ENCODE results near the gene IMPA2.
A peak's percentile ranks its signal among the peaks of the same experiment; 100 is the strongest.
"Not testable (repeated sequence)": the region's sequence is repeated elsewhere in the genome, so short reads cannot be mapped to it uniquely, and the experiment has no call there.

IMPA2 gene

DNA sequence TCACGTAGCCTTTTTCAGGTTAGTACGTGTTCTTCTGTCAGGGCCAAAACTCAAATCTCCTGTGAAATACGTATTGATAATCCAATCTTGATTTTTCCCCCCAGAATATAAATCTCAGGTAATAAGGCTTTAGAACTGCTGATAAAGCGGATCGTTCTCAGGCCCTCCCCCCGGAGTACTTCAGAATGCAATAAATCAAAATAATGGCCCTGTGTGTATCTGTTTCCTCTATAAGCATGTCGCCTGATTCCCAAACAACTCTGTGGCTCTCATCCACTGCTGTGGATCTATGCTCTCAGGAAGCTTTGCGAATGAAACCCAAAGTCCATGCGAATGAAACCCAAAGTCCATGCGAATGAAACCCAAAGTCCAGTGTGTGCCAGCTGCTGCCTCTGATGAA is 49.4 kb downstream of the IMPA2 start:
- no peak for DNase-seq (ENCODE audit: low spot score)

DNA sequence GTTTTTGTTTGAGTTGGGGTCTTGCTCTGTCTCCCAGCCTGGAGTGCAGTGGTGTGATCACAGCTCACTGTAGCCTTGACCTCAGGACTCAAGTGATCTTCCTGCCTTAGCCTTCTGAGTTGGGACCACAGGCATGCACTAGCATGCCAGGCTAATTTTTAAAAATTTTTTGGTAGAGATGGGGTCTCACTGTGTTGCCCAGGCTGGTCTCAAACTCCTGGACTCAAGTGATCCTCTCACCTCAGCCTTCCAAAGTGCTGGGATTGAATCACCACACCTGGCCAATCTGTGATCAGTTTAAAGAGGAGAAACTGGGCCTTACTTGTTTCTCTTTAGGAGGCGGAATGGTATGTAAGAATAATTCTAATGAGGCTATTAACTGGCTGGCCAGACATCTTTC is 49.9 kb downstream of the IMPA2 start:
- DNase-seq (ENCODE audit: low spot score), result no peak

DNA sequence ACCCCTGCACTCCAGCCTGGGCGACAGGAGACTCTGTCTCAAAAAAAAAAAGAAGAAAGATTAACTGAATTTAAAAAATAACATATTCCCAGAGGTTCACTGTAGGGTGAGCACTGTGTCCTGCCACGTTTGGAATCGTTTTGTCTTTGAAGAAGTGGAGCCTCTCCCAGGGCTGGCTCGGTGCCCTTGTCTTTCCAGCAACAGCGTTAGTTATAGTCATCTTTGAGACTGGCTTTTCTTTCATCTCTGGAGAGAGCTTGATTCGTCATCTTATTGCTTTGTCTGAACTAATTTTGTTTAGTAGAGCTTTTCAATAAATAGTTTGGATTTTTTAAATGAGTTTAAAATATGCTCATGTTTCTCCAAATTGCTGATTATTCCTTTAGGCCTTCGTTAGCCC is 50.5 kb downstream of the IMPA2 start:
- DNase-seq (ENCODE audit: low spot score), result peak; percentile 82

DNA sequence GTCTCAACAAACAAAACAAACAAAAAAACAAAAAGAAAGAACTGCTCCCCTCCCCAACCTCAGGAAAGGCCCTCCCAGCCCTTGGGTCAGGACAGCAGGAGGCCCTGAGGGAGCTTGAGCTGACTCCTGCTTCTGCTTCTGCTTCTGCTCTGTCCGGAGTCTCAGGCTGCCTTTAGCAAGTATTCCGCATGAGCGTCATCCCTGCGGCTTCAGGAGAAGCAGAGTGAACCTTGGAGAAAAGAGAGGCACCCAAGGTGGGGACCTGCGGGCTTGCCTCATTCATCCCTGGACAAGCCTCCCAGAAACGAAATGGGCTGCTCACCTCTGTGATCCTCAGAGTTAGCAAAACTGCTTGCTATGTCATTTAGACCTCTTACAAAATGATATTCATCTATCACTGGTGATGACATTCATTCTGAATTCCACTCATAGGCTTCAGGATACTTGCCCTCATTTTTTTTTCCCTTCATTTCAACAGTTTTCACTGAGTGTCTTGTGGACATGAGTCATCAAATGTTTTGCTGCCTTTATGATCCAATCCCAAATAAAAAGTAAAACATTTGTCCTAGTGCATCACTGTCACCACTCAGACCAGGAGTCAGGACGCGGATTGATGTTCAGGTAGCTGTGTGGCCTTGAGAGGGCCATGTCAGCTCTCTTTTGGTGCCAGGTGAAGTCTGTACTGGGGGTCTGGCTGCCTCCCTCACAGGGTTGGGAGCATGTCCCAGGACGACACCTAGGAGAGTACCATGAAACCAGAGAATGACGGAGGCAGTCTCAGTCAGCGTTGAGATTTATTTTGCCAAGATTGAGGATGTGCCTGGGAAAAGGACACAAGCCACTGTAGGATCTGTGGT is 51.7 kb downstream of the IMPA2 start:
- DNase-seq (ENCODE audit: low spot score), result peak; percentile 64

DNA sequence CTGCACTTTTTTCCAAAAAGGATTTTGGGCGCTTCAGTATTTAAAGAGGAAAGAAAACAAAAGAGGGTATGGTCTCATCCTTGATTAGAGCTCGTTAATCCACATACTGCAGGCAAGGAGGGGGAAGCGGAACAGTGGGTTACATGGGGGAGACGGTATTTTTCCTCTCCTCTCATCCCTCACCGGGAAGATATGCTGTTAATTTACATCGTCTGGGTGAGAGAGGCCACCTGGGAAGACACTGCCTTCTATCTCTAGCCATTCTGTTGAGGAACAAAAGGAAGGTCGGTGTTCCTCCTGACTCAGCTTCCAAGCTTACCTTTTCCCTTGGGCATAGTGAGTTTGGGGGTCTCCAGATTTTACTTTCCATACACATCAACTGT is 52.3 kb downstream of the IMPA2 start:
- DNase-seq (ENCODE audit: low spot score), result no peak

DNA sequence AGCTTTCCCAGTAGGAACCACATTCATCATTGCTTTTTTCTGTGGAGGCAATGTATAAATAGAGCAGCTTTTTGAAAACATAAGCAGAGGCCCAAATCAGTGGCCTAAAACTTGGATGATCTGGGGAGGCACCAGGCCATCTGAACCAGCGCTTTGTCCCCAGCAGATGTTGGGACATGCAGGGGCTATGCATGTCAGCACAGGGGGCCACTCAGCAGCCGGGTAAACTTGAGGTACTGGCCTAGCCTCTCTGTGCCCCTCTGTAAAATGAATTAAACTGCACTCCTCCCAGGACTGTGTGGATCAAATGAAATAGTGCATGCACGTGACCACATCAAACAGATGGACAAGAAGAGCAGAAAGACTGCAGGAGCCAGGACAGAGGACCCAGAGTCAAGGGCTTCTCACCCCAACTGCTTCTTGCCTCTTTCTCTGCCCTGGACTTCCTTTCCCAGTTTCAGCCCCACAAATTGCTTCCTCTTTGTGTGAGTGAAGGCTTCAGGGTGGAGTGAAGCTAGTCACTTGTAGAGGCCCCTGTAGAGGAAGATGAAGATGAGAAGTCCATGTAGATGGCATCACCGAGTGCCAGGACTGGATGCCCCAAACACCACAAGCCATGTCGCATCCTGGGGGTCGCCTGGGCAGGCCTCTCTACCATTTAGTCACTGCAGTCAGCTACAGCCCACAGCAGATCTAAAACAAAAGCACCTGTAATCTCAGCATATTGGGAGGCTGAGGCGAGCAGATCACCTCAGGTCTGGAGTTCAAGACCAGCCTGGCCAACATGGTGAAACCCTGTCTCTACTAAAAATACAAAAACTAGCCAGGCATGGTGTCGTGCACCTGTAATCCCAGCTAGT is 53.2 kb downstream of the IMPA2 start:
- DNase-seq (ENCODE audit: low spot score), result no peak

DNA sequence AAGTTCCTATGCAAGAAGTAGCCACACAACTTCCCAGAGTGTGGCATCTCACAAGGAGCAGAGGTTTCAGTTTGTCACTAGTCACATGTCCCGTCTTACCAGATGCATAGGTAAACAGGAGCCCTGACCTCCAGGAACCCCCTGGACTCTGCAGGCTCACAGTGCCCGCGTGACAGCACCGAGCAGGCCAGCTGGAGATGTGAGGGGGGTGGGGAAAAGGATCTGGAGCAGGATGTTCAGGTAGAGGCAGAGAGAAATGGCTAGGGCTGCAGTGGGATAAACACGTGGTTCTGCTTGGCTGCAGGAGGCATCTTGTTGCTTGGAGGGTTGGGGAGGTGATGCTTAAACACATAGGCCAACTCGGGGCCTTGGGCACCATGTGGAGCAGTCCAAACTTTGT is 54.2 kb downstream of the IMPA2 start:
- DNase-seq (ENCODE audit: low spot score), result no peak

DNA sequence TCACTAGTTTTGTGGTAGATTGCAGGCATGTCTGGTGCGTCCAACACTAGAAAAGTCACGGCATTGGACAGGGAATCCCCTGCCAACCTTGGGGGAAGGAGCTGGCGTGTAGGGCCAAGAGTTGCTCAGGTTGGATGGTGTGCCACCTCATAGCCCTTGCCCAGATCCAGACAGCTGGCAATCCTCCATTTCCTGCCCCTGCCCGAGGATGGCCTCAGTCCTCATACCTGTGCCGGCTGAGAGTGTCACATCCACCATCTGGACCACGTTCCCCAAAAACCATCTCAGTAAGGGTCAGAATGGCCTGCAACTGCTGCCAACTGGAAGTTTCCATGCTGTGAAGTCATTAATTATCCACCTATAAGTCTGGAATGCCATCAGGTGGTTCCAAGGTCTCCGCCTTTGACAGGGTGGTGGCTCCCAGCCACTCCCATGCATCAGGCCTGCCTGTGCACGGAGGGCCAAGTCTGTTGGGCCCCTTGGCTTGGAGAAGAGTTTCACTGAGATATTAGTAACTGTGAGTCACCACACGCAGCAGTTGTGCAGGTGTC is 55.0 kb downstream of the IMPA2 start:
- no peak for DNase-seq (ENCODE audit: low spot score)

DNA sequence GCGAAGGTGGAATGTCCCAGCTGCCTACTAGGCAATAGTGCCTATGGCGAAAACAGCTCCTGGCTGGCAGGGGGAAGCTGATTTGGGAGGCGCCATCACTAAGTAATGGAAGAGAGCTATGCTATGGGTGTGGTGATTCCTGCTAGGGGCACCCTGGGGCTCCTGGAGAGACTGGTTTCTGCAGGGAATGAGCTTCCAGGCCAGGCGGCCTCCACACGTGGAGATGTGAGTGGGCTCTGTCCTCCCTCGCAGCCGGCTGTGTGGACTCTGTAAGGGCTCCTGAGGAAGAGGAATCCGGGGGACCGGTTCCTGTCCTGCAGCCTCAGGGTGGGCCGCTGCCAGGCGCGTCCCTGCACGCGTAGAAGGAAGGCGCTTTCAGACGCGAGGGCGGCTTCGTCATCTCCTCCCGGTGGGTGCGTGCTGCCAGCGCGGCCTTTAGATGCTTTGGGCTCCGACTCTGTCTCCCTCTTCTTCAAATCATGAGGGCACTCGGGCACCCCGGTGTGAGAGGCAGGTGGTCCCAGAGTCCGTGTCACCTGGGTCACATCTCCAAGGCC is 56.9 kb downstream of the IMPA2 start:
- DNase-seq (ENCODE audit: low spot score), result peak; percentile 9

DNA sequence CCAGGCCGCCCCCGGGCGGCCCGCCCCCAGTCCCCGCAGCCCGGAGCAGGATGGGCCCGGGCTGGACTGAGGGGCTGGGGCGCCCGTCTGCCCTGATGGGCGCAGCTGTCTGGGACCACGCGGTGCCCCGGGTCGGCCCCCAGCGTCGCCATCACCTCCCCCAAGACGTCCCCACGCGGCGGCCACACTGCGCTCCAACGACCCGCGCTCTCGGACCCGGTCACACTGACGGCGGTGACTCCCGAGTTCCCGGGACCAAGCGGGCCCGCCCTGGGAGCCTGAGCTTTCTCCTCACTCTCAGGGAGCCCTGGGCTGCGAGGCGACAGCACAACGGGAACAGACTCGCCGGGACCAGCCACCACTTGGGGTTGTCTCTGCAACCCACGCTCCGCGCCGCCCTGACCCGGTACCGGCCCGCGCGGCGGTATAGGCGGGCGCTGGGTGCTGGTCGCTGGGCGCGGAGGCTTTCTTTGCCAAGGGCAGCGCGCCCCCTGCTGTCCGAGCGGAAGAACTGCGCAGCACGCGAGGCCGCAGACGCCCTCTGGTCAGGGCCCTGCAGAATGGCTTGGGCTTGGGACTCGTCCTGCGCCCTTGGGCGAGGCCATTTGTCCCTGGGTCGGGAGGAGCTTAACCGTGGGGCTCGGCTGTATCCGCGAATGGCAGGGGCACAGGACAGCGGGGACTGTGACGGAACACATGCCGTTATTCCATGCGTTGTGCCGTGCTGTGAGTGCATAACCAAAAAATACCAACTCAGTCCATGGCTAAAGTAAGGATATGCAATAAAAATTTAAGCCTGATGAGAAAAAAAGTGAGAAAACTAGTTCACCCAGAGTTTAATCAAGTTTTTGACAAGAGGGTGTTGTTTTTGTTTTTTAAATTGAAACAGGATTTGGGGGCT is 57.6 kb downstream of the IMPA2 start:
- peak; percentile 77 for DNase-seq (ENCODE audit: low spot score)

DNA sequence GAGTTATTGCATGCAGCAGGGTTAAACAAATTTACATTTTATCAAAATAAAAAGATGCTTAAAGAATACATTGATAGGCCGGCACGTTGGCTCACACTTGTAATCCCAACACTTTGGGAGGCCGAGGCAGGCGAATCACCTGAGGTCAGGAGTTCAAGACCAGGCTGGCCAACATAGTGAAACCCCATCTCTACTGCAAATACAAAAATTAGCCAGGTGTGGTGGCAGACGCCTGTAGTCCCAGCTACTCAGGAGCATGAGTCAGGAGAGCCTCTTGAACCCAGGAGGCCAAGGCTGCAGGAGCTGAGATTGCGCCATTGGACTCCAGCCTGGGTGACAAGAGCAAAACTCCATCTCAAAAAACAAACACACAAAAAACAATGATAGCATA is 58.2 kb downstream of the IMPA2 start:
- not testable (repeated sequence) for DNase-seq (ENCODE audit: low spot score)

DNA sequence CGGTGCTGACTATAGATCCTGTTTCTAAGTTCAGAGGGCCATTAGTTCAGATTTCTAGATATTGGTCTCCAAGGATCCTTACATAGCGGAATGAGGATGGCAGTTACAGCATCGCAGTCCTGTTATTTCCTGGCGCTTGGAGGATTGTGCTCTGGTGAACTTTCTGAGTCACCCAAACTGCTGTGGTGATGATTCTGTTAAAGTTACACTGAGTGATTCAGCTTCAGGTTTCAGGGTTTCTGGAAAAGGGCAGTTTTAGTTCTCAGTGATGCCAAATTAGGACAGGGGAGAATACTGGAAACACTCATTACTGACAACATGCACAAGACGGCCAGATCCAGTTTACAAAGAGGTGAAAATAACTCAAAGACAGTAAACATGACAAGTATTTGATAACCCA is 60.3 kb downstream of the IMPA2 start:
- peak; percentile 78 for DNase-seq (ENCODE audit: low spot score)

DNA sequence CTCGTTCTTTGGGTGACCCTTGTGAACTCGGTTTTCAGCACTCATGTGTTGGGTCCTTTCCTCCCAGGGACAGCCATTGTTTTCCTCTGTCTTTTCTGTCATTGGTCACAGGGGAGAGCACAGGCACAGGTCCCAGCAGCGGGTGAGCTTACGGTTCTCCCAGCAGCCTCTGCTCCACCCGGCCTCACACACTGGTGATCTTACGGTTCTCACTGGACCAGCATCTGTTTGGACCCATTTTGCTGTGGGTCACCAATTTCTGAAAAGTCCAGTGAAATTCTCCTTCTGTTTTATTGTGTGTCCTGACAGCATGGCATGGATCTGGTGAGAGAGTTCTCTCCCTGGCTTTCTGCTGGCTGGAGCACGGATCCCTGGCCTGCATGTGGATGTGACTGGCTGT is 62.5 kb downstream of the IMPA2 start:
- DNase-seq (ENCODE audit: low spot score), result no peak

DNA sequence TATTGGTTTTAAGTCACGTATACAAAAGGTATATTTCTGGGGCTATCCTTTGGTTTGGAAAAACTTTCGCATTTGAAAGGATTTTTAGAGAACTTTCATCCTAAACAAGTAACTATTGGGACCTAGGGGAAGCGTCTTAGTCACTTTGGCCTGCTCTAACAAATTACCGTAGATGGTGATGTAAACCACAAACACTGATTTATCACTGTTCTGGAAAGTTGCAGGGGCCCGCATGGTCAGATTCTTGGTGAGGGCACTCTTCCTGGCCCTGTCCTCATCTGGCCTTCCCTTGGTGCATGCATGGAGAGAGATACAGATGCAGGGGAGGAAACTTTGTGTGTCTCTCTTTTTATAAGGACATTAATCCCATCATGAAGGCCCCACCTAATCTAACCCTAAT is 63.3 kb downstream of the IMPA2 start:
- no peak for DNase-seq (ENCODE audit: low spot score)

DNA sequence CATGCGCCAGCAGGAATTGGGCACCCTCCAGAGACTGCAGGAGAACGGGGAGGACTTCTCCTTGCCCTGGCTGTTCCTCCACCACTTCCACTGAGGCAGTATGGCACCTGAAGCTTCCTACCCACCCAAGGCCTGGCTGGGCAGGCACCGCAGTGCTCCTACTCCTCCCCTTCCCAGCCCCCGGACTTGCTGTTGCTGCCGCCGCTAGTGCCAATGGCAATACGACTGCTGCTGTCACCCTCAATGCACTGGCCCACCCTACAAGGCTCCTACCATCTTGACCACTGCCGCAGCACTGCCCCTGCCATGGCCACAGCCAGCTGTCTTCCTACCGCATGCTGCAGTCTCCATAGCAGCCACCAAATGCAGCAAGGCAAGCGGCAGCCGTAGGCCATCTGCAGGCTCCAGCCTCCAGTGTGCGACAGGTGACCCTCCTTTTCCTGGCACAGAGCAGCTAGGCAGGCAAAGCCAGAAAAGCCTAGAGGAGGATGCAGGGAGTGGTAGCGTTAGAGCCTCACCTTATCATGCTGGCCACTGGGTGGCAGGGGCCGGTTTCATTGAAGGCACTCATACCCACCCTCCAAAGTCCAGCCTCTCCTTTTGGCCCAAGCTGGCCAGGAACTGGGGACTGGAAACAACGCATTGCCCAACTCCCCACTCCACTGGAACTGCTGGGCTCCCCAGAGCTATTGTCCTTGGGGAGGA is 64.9 kb downstream of the IMPA2 start:
- no peak for DNase-seq (ENCODE audit: low spot score)

DNA sequence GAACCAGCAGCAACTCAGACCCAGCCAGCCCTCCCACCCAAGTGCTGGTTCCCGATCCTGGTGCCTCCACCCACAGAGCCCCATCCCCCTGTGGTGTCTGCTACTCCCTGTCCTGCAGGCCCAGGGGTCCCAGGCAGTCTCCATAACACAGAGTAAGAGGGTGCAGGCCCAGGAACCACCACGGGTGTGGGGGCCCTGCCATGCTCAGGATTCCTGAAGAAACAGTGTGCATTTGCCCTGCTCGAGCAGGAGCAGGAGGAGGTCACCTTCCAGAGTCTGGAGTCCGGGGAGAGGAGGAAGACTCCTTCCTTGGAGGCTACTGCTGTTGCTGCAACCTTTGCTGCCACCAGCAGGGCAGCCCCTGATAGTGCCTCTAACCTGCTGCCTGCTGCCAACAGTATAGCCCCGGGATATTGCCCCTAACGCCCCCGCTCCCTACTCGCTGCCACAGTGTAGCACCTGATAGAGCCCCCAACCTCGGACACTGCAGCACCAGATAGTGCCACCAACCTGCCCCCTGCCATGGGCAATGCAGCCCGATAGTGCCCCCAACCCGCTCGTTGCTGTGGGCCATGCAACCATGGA is 65.5 kb downstream of the IMPA2 start:
- DNase-seq (ENCODE audit: low spot score), result no peak

DNA sequence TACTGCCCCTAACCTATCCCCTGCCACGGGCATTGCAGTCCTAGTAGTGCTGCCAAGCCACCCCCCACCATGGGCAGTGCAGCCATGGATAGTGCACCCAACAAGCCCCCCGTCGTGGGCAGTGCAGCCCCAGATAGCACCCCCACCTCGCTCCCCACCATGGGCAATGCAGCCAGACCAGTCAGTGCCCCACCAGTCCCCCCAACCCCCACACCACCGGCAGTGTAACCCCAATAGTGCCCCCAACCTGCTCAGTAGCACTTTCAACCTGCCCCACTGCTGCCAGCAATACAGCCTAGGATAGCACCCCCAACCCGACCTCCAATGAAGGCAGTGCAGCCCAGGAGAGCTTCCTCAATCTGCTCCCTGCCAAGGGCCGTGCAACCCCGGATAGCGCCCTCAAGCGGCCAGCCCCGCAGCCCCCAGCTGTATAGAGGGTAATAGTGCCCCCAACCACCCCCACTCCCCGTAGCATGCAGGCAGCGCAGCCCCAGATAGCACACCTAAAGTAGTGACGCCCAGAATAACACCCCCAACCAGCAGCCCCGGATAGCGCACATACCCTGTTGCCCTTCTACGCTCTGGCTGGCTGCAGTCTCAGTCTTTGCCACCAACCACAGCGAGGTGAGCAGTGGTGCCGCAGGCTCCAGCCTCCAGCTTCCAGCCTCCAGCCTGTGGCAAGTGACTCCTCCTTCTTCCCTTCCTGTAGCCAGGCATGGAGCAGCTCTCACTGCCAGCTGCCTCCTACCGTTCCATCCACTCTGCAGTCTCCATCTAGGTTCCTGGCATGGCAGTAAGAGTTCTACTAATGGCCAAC is 66.9 kb downstream of the IMPA2 start:
- no peak for DNase-seq (ENCODE audit: low spot score)

DNA sequence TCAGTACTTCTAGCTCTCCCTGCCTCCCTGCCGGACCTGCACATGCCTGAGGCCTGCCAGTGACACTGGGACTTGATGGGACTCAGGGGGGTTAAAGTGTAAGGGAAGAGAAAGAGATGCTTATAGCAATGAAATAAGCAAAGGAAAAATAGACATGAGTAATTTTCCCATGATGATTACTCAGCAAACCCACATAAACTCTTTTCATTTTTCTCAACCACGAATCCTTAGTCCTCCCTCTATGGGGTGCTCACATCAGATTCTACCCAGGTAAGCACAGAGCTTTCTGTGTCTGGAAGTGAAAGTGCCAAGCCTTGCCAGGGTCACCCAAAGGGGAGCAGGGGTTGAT is 67.5 kb downstream of the IMPA2 start:
- peak; percentile 50 for DNase-seq (ENCODE audit: low spot score)

DNA sequence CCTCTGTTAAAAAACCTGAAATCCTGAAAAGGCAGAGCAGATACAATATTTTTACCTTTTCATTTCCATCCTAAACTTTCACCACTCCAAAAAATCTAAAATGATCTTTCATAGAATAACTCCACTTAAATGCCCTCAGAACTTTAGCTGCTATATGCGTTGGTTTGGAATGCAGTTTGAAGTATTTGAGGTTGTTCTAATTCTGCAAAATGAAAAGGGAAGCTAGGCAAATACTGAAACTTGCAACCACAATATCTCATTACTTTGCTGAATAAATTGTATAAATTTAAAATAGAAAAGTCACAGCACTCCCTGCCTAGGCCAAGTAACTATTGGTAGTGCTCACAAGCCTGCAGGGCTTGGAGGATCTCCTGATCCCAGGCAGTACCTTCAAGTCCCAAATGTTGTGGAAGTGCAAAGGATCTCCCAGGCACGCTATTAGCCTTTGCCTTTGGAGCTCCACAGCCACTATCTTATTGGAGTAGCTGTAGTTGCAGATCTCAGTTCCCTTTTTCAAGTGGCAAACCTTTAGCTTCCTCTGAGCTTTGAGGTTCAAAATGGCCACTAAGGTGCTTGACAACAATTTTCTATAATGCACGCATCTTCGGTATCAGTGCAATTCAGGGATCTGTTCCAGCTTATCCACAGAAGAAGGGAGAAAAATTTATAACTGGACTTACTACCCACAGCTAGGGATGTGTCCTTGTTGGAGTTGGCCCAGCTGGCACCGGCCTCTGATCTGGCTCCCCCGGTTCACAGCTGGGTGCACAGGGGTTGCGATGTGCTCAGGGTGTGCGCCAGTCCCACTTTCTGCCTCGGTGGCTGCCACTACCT is 68.9 kb downstream of the IMPA2 start:
- no peak for DNase-seq (ENCODE audit: low spot score)

Measured in AG08395 (cell line).